Renal pelvis (tissue), 4 donors: Measurements from ENCODE around the gene EPN2. TPM values are rescaled to one million over a fixed set of nuclear protein-coding genes. Genes with fewer than 3 reads are reported as not detected.

ENCODE experiments used
- DNase-seq: peaks from one replicate; pipeline ENCODE4 v3.0.0-alpha.2; 2013
- polyA plus RNA-seq, 3 donors: library from polyadenylated mRNA; unstranded; fragments of 120-200 nt; gene quantifications; one replicate each; pipeline ENCODE4 v1.2.1, GENCODE V29; 2013; ENCODE audit not compliant: insufficient read length in 3 of 3

EPN2 gene
- polyA plus RNA-seq, 3 donors: 44.2 to 50.9 (median 45.5) TPM

GRCh38 chr17:19377602-19378415 lies 140.6 kb downstream of the EPN2 start:
- peak; percentile 99 for DNase-seq

- no peak for DNase-seq
Measured at GRCh38 chr17:19378416-19379360, 141.5 kb downstream of the EPN2 start, which contains the start of gene MAPK7. TSS of gene MAPK7 (plus strand) at chr17:19378498. CDS start at chr17:19378901, 403 bp downstream.

DNA sequence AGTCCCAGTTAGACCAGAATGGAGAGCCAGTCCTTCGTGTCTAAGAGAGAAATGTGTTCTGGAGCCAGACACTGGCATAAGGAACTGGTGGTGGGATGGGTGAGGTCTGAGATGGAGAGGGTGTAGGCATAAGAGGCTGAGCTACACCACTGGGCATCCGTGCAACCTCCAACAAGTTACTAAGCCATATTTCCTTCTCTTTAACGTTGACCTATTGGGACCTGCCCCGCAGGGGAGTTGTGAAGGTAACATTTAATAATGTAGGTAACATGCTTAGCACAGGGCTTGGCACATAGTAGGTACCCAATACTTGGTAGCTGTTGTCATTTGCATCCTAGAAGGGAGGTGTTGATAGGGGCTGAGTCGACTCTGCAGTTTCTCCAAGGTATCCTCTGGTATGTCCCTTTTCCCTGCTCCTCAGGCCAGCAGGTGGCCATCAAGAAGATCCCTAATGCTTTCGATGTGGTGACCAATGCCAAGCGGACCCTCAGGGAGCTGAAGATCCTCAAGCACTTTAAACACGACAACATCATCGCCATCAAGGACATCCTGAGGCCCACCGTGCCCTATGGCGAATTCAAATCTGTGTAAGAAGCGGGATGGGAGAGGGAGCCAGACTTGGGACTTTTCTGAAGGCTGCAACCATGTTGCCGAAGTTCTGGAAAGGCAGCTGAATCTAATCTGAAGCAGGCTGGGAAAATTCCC lies 142.3 kb downstream of the EPN2 start:
- no peak for DNase-seq

DNA sequence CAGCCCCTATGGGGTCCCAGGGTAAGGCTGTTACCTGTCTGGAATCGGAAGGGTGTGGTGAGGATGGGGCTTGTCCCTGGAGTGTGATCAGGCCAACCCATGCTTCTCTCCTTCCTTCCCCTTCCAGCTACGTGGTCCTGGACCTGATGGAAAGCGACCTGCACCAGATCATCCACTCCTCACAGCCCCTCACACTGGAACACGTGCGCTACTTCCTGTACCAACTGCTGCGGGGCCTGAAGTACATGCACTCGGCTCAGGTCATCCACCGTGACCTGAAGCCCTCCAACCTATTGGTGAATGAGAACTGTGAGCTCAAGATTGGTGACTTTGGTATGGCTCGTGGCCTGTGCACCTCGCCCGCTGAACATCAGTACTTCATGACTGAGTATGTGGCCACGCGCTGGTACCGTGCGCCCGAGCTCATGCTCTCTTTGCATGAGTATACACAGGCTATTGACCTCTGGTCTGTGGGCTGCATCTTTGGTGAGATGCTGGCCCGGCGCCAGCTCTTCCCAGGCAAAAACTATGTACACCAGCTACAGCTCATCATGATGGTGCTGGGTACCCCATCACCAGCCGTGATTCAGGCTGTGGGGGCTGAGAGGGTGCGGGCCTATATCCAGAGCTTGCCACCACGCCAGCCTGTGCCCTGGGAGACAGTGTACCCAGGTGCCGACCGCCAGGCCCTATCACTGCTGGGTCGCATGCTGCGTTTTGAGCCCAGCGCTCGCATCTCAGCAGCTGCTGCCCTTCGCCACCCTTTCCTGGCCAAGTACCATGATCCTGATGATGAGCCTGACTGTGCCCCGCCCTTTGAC lies 143.5 kb downstream of the EPN2 start:
- no peak for DNase-seq

GRCh38 chr17:19381361-19381740 lies 144.2 kb downstream of the EPN2 start:
- no peak for DNase-seq

DNA sequence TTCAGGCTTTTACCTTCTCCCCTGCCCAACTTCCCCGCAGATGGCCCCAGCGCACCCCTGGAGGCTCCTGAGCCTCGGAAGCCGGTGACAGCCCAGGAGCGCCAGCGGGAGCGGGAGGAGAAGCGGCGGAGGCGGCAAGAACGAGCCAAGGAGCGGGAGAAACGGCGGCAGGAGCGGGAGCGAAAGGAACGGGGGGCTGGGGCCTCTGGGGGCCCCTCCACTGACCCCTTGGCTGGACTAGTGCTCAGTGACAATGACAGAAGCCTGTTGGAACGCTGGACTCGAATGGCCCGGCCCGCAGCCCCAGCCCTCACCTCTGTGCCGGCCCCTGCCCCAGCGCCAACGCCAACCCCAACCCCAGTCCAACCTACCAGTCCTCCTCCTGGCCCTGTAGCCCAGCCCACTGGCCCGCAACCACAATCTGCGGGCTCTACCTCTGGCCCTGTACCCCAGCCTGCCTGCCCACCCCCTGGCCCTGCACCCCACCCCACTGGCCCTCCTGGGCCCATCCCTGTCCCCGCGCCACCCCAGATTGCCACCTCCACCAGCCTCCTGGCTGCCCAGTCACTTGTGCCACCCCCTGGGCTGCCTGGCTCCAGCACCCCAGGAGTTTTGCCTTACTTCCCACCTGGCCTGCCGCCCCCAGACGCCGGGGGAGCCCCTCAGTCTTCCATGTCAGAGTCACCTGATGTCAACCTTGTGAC lies 144.7 kb downstream of the EPN2 start:
- DNase-seq: no peak

DNA sequence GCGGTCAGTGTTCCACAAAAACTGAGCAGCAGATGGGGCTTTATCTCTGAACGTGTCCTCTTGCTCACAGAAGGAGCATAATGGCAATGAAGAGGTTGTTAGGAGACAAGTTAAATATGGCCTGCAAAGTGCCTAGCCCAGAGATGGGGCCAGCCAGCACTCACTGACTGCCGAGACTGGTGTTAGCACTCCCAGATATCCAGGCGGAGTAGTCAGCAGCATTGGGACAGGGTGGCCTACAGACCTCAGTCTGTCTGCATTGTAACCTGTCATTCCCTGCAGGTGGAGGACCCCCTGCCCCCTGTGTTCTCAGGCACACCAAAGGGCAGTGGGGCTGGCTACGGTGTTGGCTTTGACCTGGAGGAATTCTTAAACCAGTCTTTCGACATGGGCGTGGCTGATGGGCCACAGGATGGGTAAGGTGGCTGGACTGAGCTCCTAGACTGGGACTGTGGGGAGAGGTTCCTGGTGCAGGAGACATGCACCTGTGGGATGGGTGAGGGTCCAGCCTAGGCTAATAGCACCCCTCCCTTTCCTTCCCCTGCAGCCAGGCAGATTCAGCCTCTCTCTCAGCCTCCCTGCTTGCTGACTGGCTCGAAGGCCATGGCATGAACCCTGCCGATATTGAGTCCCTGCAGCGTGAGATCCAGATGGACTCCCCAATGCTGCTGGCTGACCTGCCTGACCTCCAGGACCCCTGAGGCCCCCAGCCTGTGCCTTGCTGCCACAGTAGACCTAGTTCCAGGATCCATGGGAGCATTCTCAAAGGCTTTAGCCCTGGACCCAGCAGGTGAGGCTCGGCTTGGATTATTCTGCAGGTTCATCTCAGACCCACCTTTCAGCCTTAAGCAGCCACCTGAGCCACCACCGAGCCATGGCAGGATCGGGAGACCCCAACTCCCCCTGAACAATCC lies 145.6 kb downstream of the EPN2 start:
- DNase-seq: no peak

DNA sequence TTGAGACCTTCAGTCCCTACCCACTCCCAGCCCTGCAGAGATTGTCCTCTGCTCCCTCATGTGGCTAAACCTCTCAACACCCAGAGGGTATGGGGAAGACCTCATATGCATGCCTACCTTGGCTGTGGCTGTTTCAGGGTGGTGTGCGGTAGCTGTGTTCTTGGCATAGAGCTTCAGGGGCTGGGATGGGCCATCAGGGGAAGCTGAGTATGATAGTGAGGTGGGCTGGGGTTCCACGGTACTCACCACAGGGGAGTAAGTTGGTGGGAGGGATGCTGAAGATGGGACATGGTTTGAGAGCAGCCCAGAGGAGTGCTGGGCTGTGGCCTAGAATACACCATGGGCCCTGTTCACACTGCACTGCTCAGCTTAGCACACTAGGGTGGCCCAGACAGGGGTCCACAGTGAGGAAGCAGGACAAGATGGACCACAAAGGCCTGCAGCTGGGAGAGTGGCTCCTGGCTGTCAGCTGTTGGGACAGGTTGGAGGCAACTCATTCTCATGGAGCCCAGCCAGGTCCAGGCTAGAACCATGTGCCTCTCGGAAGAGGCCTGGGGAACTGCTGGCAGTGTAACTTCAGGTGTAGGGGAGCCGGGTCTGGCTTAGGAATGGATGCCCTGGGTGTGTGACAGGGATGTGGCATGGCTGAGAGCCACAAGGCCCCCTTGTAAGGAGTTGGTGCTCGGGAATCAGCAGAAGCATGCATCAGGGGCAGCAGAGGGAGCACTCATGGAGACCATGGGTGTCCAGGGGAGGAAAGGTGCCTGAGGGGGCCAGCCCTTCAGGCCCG lies 146.7 kb downstream of the EPN2 start:
- DNase-seq: no peak

DNA sequence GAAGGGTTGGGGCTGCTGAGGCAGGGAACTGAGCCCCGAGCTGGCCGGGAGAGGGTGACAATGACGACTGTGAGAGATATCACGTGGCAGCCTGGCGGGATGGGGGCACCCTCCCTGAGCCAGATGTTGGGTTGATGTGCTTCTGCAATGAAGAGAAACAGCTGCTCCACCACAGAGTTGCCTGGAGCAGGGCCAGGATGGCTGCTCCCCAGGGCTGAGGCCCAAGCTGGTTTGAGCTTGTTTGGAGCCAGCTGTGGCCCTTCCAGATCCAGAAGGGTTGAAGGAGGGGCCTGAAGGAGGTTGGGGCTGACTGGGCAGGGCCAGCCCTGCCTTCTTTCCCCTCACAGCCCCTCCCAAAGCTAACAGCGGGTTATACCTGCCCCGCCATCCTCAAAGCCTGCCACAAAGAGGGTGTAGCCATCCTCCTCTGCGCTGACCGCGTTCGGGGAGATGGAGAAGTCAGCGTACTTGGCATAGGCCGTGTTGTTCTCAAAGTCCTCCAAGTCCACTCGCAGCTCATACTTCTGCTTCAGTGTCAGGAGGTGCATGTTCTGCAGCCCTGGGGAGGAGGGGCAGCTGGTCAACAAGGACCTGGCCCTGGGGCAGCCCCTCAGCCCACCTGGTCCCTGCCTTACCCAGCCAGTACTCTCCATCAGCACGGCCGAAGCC lies 147.7 kb downstream of the EPN2 start:
- DNase-seq: peak; percentile 83

DNA sequence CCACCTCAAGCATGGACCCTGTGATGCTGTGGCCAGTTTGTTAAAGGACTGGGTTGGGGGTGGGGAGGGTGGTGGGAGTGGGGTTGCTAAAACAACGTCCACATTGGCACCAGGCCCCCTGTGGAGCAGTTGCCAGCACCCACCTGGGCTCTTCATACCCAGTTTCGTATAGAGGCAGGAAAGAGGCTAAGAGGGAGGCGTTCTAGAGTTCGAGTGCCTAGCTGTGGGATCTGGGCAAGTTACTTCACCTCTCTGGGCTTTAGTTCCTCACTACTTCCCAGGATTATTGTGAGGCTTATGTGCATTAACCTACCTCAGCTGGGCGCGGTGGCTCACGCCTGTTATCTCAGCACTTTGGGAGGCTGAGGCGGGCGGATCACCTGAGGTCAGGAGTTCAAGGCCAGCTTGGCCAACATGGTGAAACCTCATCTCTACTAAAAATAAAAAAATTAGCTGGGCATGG lies 148.4 kb downstream of the EPN2 start:
- DNase-seq: no peak

Other genes starting within 250 kb of the EPN2 start
- gene FAM83G, start 232.6 kb upstream of the EPN2 start, polyA plus RNA-seq: 1 to 10 TPM; 7.5 to 9.6 (median 8.6) TPM
- 1 to 10 TPM; 4.6 to 7.7 (median 6.5) TPM for gene GRAP, start 190.4 kb upstream of the EPN2 start, polyA plus RNA-seq
- gene GRAPL, start 109.8 kb upstream of the EPN2 start, polyA plus RNA-seq: 1 to 10 TPM; 1.8 to 5.7 (median 3.2) TPM
- 10 to 100 TPM; 39.6 to 55.2 (median 46.0) TPM for gene B9D1, start 125.4 kb downstream of the EPN2 start, polyA plus RNA-seq
- 10 to 100 TPM; 25.0 to 31.6 (median 29.3) TPM for gene MAPK7, start 141.1 kb downstream of the EPN2 start, polyA plus RNA-seq
- gene MFAP4, start 149.8 kb downstream of the EPN2 start, polyA plus RNA-seq: 100 to 1,000 TPM; 162 to 259 (median 181) TPM
- gene RNF112, start 173.9 kb downstream of the EPN2 start, polyA plus RNA-seq: 1 to 10 TPM in 2 of 3 donors, under 1 TPM in 1; 0.96 to 1.3 (median 1.2) TPM